GM08714 (cell line): Measurements from ENCODE around the gene SAE1.
"Not testable (repeated sequence)": the region's sequence is repeated elsewhere in the genome, so short reads cannot be mapped to it uniquely, and the experiment has no call there.

Experiments
- H3K4me3 ChIP-seq: fragments of 200-500 bp; sonication (Bioruptor generic); 2 replicates; pipeline ENCODE4 v1.5.1; 2014; ENCODE audit warnings: mild to moderate bottlenecking, low read length, inconsistent platforms
- ZNF274 ChIP-seq: IDR thresholded peaks from 2 replicates; pipeline ENCODE4 v1.6.1; 2012; ENCODE audit warnings: mild to moderate bottlenecking, low read depth, low read length

SAE1 gene

DNA sequence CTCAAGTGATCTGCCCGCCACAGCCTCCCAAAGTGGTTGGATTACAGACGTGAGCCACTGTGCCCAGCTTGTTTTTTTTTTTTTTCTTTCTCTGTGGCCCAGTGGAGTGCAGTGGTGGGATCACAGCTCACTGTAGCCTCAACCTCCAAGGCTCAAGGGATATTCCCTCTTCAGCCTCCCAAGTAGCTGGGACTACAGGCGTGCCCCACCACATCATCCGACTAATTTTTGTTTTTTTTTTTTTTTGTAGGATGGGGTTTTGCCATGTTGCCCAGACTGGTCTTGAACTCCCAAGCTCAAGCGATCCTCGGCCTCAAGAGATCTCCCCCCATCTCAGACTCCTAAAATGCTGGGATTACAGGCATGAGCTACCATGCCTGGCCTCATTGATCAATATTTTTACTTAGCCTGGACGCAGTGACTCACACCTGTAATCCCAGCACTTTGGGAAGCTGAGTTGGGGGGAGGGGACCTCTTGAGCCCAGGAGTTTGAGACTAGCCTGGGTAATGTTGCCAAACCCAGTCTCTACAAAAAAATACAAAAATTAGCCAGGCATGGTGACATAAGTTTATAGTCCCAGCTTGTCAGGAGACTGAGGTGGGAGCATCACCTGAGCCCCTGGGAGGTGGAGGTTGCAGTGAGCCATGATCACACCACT, 1.7 kb downstream of the SAE1 start:
- no peak for TF ChIP-seq ZNF274
- peak overlapping the region; percentile 82; the same call in 1 of the 2 replicates for H3K4me3 ChIP-seq

DNA sequence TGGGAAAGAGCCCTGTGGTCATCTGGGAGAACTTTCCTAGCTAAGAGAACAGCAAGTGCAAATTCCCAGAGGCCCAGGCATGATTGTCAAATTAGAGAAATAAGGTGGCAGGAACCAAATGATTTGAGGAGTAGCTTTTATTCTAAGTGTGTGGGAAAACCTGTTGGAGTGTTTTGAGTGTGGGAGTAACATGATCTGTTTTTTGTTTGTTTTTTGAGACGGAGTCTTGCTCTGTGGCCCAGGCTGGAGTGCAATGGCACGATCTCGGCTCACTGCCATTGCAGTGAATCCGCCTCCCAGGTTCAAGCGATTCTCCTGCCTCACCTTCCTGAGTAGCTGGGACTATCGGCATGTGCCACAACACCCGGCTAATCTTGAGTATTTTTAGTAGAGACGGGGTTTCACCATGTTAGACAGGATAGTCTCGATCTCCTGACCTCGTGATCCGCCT, 2.4 kb downstream of the SAE1 start:
- no peak for TF ChIP-seq ZNF274
- H3K4me3 ChIP-seq: no peak overlapping the region

DNA sequence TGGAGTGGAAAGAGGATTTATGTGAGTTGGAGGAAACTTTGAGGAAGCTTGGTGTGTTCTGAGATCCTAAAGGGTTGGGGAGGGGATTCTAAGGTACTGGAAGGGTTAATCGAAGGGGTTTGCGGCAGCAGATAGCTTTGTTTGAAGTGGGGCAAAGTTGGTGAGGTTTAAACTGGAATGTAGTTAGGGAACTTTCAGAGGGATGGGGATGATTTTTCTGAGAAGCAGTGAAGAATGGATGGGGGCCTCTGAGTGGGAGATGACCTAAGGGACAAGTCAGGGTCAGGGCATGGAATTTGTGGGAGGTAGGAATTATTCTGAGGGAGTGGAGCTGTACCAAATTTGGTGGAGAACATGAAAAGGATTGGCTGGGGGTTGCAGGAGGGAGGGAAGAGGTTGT, 3.9 kb downstream of the SAE1 start:
- no peak for TF ChIP-seq ZNF274

DNA sequence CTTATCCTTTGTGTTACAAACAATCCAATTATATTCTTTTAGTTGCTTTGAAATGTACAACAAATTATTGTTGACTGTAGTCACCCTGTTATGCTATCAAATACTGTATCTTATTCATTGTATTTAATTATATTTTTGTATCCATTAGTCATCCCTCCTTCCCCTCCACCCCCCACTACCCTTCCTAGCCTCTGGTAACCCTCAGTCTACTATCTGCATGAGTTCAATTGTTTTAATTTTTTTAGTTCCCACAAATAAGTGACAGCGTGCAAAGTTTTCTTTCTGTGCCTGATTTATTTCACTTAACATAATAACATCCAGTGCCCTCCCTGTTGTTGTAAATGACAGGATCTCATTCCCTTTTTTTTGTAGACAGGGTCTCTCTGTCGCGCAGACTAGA, 4.5 kb downstream of the SAE1 start:
- no peak for TF ChIP-seq ZNF274
- H3K4me3 ChIP-seq: no peak overlapping the region

More for the DNA sequence above, 3.9 kb downstream of the SAE1 start:
- H3K4me3 ChIP-seq: no peak overlapping the region

DNA sequence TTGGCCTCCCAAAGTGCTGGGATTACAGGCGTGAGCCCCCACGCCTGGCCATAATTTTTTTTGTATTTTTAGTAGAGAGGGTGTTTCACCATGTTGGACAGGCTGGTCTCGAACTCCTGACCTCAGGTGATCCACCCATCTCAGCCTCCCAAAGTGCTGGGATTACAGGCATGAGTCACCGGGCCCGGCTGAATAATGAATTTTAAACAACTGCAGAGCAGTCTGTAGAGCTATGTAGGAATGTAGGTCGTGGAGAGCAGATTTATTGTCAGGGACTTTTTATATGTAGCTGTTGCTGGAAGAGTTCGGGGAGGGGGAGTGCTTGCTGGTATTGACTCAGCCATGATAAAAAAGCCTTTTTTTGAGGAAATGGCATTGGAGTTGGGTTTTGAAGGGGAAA, 10.6 kb downstream of the SAE1 start:
- not testable (repeated sequence) for H3K4me3 ChIP-seq

DNA sequence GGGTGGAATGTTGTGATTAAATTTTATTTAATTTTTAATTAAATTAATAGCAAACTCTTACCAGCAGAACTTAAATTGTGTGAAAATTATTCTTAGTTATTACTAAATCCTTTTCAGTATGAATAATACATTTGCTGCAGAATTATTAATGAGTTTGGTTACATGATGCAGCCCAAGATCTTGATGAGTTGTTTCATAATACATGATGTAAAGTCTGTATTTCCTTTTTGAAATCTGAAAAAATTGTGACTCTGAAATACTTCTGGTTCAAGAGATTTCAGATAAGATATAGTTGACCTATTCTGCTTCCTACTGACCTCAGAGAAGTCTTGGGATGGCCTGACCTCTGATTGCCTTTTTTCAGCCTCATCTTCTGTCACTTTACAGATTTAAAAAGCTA, 11.1 kb downstream of the SAE1 start:
- TF ChIP-seq ZNF274: no peak
- no peak overlapping the region for H3K4me3 ChIP-seq

DNA sequence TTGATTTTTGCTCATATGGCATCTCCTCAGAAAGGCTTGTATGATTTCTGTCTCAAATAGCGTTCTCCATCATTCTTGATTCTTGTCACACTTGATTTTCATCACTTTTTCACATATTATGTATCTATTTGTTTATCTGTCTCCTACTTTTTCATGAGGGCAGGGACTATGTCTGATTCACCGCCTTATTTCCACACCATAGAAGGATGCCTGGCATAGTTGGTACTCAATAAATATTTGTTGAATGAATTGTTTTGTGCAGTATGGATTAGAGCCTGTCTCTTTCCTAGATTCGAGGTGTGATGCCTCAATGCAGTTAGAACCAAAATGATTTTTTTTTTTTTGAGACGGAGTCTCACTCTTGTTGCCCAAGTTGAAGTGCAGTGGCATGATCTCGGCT, 12.1 kb downstream of the SAE1 start:
- H3K4me3 ChIP-seq: no peak overlapping the region
- TF ChIP-seq ZNF274: no peak

DNA sequence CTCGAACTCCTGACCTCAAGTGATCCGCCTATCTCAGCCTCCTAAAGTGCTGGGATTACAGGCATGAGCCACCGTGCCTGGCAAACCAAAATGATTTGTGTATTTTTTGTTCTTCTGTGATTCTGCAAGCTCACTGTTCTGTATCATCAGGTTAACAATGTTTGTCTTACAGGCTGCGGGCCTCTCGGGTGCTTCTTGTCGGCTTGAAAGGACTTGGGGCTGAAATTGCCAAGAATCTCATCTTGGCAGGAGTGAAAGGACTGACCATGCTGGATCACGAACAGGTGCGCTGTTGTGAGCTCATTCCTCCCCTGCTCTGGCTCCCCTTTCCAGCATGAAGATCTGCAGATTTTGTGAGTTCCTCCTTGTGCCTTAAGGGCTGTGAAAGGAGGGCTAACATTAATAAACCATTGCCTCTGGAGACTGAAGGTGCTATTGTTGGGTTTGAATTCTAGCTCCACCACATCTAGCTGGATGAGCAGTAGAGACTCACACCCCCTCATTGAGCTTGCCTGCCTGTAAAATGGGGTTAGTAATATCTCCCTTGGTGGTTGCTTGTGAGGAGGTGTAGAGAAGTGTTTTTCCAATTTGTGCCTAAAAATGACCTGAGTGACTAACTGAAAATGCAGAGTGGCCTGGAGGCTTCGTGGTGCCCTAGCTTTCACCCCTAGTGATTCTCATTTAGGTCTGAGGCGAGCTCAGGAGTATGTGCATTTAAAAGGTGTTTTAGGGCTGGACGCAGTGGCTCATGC, 12.9 kb downstream of the SAE1 start:
- no peak for TF ChIP-seq ZNF274
- no peak overlapping the region for H3K4me3 ChIP-seq

DNA sequence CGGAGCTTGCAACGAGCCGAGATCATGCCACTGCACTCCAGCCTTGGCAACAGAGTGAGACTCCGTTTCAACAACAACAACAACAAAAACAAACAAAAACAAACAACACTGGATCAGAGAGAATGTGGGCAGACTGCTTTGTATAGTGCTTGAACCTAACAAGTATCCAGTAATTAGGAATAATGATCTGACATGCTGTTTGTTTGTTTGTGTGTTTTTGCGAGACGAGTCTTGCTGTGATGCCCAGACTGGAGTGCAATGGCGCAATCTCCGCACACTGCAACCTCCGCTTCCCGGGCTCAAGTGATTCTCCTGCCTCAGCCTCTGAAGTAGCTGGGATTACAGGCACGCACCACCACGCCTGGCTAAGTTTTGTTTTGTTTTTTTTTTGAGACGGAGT, 14.0 kb downstream of the SAE1 start:
- TF ChIP-seq ZNF274: no peak
- H3K4me3 ChIP-seq: no peak overlapping the region

DNA sequence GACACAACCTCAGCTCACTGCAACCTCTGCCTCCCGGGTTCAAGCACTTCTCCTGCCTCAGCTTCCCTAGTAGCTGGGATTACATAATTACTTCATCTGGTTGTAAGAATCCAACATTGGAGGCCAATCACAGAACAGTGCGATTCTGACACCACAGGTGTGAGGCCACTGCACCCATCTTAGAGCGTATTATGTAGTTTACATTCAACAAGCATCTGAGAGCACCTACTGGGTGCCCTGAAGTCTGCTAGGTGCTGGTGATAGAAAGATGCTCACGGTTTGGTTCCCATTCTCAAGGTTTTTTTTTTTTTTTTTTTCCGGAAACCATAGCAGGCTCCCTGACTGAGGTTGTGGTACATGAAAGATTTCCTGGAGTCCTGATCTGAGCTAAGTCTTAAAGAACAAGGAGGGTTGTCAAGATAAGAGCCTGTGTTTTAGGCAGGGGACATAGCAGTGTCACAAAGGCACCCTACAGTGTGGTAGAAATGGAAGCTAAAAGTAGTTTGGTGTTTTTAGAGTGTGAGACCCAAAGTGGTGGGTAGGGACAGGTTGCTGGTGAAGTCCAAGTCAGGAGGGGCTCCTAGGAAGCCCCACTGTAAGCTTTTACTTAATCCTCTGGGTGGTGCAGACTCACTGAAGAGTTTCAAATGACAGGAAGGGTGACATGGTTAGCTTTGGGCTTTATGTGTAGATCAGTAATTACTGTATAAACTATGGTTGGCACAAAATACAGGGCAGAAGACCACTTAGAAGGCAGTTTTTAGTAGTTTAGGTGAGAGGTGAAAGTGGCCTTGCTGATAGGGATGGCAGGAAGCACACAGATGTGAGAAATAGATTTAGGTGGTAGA, 15.2 kb downstream of the SAE1 start:
- no peak for TF ChIP-seq ZNF274
- H3K4me3 ChIP-seq: no peak overlapping the region

DNA sequence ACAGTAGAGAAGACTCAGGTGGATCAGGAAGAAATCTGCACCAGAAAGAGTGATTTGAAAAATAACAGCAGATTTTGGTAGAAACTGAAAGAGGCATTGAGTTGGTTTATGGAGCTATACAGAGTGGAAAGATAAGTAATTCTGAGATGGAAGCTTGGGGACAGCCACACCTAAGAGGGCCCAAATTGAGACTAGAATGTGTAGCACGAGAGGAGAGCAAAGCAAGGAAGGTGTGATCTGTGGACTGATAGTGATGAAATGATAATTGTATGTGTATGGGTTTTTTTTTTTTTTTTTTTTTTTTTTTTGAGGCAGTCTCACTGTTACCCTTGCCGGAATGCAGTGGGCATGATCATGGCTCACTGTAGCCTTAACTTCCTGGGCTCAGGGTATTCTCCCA, 16.3 kb downstream of the SAE1 start:
- H3K4me3 ChIP-seq: no peak overlapping the region
- no peak for TF ChIP-seq ZNF274

DNA sequence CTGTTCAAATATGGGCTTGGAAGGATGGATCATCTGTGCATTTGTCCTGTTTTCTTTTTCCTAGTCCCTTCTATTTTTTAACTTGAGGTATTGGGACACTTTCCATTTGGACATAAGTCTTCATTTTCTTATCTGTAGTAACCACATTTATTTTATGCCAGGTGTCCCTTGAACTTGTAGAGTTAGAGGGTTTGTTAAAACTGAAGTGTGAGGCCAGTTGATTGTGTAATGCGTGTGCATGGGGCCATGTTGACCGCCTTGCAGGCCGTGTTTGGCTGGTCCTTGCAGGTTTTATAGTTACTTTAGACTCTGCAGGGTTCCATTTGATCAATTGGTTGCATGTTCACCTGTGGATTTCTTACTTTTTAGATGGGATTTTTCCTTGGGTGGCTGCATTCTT, 21.0 kb downstream of the SAE1 start:
- H3K4me3 ChIP-seq: no peak overlapping the region
- no peak for TF ChIP-seq ZNF274

DNA sequence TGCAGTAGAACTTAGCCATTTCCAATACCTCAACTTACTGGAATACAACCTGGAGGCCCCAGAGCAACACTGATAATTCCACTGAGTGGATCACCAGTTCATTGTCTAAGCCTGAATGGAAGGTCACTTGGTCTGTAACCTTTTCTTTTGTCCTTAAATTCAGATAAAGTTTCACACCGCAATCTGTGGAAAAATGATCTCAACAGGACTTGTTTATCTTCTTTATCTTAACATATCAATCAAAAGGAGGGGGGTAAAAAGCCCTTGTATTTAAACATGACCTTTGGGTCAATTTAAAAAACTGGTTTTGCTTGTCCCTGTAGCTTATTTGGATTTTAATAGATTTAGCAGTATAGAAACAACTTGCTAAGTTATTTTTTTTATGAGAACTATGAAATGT, 21.6 kb downstream of the SAE1 start:
- no peak overlapping the region for H3K4me3 ChIP-seq
- TF ChIP-seq ZNF274: no peak

DNA sequence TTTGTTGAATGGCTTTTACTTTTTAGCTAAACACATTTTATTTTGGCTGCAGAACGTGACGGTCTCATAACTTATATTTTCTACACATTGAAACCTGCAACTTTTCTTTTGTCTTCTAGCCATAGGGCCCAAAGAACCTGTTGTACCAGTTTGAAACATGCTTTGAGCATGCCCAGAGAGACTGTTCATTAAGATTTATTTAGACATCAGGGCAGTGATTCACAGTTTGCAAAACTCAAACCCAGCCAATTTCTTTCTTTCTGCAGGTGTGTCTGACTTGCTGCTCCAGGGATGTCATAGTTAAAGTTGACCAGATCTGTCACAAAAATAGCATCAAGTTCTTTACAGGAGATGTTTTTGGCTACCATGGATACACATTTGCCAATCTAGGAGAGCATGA, 22.0 kb downstream of the SAE1 start:
- no peak overlapping the region for H3K4me3 ChIP-seq
- TF ChIP-seq ZNF274: no peak

DNA sequence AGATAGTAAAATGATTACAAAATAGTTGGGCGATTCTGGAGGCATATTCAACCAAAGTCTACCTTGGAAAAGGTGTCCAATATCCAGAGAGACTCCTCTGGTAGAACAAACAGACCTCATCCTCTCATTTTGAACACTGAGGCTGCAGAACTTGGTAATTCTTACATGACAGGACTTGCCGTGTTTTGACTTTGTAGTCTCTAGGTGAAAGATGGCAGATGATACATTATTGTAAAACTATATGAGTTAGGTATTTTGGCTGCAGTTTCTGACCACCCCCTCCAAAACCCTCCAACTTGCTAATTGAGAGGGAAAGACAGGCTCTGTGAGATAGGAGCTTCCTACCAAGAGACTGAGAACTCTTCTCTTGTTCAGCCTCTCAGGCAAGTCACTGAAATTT, 22.6 kb downstream of the SAE1 start:
- no peak for TF ChIP-seq ZNF274
- H3K4me3 ChIP-seq: no peak overlapping the region
